Measurements from ENCODE around the gene NTNG1. TPM values are rescaled to one million over a fixed set of nuclear protein-coding genes. Genes with fewer than 3 reads are reported as not detected.

The NTNG1 gene
- total RNA-seq, 1 experiment from 2014 or later = not detected

DNA sequence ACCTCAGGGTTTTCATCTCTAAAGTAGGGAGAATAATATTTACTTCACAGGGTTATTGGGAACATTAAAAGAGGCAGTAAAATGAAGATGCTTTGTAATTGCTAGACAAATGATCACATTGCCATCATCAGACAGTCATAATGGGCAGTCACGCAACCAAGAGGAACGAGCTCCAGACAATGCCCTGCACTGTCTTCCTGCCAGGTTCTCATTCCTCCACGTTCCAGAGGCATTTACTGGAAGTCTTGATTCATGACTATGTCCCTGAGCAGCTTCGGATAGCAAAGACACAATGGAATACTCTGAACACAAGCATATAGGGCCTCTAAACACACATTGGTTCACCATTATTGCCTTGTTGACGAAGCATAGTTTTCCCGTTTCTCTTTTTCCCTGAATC, 389.7 kb downstream of the NTNG1 start:
- Mint-ChIP-seq H3K36me3 (ENCODE audit: insufficient read depth, unreplicated experiment) (no peaks in the 10 kb centered on the region), H3K4me1 (ENCODE audit: insufficient read depth, unreplicated experiment) (peaks cover 39% of the 10 kb centered on the region), H3K4me3 (ENCODE audit: unreplicated experiment) (peak overlapping the region; percentile 51), H3K27ac (ENCODE audit: low read depth, unreplicated experiment) (peak overlapping the region; percentile 90), H3K27me3 (ENCODE audit: insufficient read depth, unreplicated experiment) (no peaks in the 10 kb centered on the region), H3K9me3 (ENCODE audit: unreplicated experiment) (no peaks in the 10 kb centered on the region)
- peak; percentile 67 for DNase-seq (ENCODE audit: unreplicated experiment)
- ChIA-PET CTCF (interaction anchor here (0.7 to 10.7 kb wide), 43 partner anchors 8 to 1590 kb away, joined by 3 to 240 read pairs (median 5); no protein-coding TSS in a partner anchor), POLR2A (interaction anchor here (0.6 to 6.9 kb wide), 16 partner anchors 11 to 1438 kb away, joined by 3 to 39 read pairs (median 4); no protein-coding TSS in a partner anchor)
- intact Hi-C loops (cut with micrococcal nuclease) = no loop called here
- no peak for TF ChIP-seq CTCF (IDR thresholded peaks at IDR 0.05; ENCODE audit: unreplicated experiment)
- BruUV-seq (replicated peaks) = no TSS peak

- Mint-ChIP-seq H3K4me1 (ENCODE audit: insufficient read depth, unreplicated experiment) (peaks cover 44% of the 10 kb centered on the region), H3K9me3 (ENCODE audit: unreplicated experiment) (no peaks in the 10 kb centered on the region), H3K27ac (ENCODE audit: low read depth, unreplicated experiment) (peak overlapping the region; percentile 90), H3K4me3 (ENCODE audit: unreplicated experiment) (peak overlapping the region; percentile 51), H3K27me3 (ENCODE audit: insufficient read depth, unreplicated experiment) (no peaks in the 10 kb centered on the region), H3K36me3 (ENCODE audit: insufficient read depth, unreplicated experiment) (no peaks in the 10 kb centered on the region)
- TF ChIP-seq CTCF (IDR thresholded peaks at IDR 0.05; ENCODE audit: unreplicated experiment) = no peak
- peak; percentile 68 for DNase-seq (ENCODE audit: unreplicated experiment)
- BruUV-seq (replicated peaks) = no TSS peak
- intact Hi-C loops (cut with micrococcal nuclease) = no loop called here
- ChIA-PET CTCF (interaction anchor here (0.6 to 10.7 kb wide), 21 partner anchors 8 to 385 kb away, joined by 3 to 240 read pairs (median 8); no protein-coding TSS in a partner anchor), POLR2A (interaction anchor here (0.7 to 6.9 kb wide), 17 partner anchors 11 to 1439 kb away, joined by 3 to 39 read pairs (median 7); no protein-coding TSS in a partner anchor)
Measured at GRCh38 chr1:107531065-107531908, 390.4 kb downstream of the NTNG1 start.

- Mint-ChIP-seq H3K9me3 (ENCODE audit: unreplicated experiment) (no peaks in the 10 kb centered on the region), H3K27ac (ENCODE audit: low read depth, unreplicated experiment) (peak overlapping the region; percentile 90), H3K27me3 (ENCODE audit: insufficient read depth, unreplicated experiment) (no peaks in the 10 kb centered on the region), H3K4me3 (ENCODE audit: unreplicated experiment) (no peak overlapping the region), H3K36me3 (ENCODE audit: insufficient read depth, unreplicated experiment) (no peaks in the 10 kb centered on the region), H3K4me1 (ENCODE audit: insufficient read depth, unreplicated experiment) (peaks cover 50% of the 10 kb centered on the region)
- ChIA-PET CTCF (interaction anchor here (0.6 to 9.2 kb wide), 7 partner anchors 14 to 256 kb away, joined by 3 to 121 read pairs (median 6); no protein-coding TSS in a partner anchor), POLR2A (interaction anchor here (0.6 to 6.9 kb wide), 12 partner anchors 15 to 255 kb away, joined by 3 to 39 read pairs (median 6); no protein-coding TSS in a partner anchor)
- no TSS peak for BruUV-seq (replicated peaks)
- intact Hi-C loops (cut with micrococcal nuclease) = no loop called here
- DNase-seq (ENCODE audit: unreplicated experiment) = peak; percentile 59
- TF ChIP-seq CTCF (IDR thresholded peaks at IDR 0.05; ENCODE audit: unreplicated experiment) = no peak
Measured at GRCh38 chr1:107532318-107532717, 391.5 kb downstream of the NTNG1 start.

Other genes with a start within 250 kb of the NTNG1 start
- gene PRMT6, start 84.4 kb upstream of the NTNG1 start, total RNA-seq (2022) = 11.7 and 14.0 TPM in 2 replicates